SH-SY5Y (cell line): ENCODE measurements around the gene OPCML.

Source experiments
- GATA2 ChIP-seq: IDR thresholded peaks from 2 replicates; pipeline ENCODE4 v1.6.1; 2011; ENCODE audit warnings: mild to moderate bottlenecking, low read depth, low read length
- GATA3 ChIP-seq: IDR thresholded peaks from 2 replicates; pipeline ENCODE4 v1.6.1; 2011; ENCODE audit warnings: low read depth, mild to moderate bottlenecking, low read length, moderate library complexity

Gene OPCML

DNA sequence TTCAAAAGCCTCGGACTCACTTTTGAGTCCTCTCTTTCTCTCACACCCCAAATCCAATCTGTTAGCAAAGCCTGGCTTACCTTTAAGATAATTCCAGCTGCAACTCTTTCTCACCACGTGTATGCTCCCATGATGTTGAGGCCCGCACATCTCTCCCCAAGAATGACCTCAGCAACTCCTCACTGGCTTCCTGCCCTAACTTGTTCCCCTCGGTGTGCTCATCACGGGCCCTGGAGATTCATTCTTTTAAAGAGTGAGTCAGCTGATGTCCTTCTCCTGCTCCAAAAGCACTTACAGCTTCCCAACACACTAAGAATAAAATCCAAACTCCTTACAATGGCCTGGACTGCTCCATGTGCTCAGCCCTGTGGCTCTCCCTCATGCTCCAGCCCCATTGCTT lies 1041.3 kb downstream of the OPCML start:
- TF ChIP-seq GATA3 (no peak), GATA2 (no peak)

DNA sequence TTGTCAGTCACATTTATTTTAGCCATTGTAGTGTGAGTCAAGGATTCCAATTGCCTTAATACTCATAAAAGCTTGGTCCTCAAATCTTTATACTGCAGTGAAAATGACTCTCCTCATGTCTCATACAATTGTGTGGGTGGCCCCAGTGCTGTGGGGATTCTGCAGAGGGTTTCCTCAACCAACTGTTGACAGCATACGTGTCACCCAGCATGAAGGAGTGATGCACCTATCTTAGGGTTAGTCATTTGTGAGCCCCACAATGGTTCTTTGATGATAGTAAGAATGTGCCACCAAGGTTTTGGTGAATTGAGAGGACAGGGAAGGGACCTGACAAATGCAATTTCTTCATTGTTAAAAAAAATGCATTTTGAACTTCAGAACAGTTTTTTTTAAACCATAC lies 1046.2 kb downstream of the OPCML start:
- no peak for TF ChIP-seq GATA2
- TF ChIP-seq GATA3 = no peak

DNA sequence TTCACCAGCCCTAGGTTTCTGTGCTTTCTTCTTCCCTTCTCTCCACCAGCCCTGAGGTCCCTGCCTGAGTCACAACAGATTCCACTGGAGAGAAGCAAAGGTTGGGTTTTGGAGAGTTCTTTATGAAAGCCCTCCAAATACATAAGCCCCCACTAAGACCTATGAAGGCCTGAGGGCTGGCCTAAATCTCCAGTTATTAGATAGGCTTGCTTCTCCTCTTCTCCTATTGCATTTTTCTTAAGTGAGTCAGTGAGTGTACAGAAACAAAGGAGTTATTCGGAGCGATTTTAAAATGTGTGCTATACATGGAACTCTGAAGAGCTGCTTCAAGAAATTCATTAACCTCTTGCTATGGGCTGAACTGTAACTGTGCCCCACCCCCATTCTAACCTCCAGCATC lies 1057.3 kb downstream of the OPCML start:
- TF ChIP-seq GATA3 = no peak
- TF ChIP-seq GATA2 = no peak

DNA sequence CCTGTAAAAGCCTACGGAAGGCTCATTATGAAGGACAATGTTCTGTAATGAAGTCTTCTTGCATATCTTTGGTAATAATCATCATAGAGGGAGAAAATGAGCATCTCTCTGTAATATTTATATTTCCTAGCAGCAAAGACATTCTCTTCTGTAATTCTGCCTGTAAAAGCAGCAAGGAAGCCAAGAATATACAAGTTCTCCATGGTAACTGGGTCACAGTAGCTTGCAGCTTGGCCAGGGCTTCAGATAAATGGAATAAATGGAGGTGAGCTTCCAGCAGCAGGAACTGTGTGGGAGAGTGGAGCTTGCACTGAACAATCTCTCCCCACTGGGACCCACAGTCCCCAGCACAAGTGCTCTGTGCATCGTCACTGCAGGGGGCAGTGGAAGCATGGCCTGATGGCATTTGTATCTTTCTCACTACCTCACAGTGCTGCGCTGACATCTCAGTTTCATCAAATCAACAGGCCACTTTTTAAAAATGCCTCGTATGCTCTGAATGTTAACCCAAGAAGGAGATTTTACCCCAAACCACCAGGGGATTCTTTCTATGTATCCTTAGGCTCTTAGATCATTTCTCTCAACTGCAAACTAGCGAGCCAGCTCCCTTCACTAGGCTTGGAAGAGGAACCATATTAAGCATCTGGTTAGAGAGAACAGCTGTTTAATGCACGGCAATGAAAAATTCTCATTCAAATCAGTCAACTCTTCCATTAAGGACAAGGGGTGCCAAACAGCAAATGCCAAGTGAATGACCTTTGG lies 1059.7 kb downstream of the OPCML start:
- TF ChIP-seq GATA2 (no peak), GATA3 (no peak)

DNA sequence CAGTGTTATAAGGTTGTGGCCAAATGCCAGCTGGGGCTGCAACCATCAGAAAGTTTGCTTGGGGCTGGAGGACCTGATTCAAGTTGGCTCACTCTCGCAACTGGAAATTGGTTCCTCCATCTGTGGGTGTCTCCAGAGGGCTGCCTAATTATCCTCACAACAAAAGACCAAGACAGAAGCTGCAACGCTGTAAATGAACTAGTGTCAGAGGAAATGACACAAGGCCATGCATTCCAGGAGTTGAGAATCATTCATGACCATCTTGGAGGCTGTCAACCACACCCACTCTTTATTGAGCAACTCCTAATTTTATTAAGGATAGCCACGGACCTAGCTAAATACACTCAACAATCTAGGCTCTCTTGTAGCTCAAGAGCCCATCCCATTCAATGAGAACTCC lies 1060.8 kb downstream of the OPCML start:
- TF ChIP-seq GATA3 (no peak), GATA2 (no peak)

DNA sequence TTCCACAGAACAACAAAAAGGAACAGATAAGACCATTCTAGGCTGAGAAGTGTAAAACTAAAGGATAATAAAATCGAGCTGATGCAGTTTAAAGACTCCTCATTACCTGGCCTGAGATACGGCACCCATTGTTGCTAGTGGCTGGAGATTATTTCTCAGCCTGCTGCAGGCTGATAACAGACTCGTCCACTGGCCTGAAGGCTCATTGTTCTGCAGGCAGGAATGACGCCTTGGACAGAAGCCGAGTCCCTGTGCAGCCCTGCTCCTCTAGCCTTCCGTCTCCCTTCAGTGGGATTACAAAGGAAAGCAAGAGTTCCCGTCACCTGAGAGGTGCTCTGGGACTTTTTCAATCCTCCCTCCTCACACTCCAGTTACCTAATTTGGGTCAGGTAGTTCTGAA lies 1065.3 kb downstream of the OPCML start:
- TF ChIP-seq GATA3 (no peak), GATA2 (no peak)

DNA sequence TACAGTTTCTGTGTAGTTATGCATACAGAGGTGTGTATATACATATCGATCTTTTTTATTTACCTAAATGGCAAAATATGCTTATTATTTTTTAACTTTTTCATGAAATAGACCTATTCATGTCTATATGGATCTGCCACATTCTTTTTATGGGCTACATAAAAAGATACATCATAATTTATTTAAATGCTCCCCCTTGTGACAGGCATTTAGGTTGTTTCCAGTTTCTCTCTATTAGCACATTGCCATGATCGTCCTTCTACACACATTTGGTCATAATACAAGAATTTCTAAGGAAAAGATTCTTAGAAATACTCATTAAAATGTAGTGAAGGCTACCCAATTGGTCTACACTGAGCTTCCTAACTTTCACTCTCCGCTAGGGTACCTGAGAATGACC lies 1067.4 kb downstream of the OPCML start:
- TF ChIP-seq GATA2 = no peak
- no peak for TF ChIP-seq GATA3

DNA sequence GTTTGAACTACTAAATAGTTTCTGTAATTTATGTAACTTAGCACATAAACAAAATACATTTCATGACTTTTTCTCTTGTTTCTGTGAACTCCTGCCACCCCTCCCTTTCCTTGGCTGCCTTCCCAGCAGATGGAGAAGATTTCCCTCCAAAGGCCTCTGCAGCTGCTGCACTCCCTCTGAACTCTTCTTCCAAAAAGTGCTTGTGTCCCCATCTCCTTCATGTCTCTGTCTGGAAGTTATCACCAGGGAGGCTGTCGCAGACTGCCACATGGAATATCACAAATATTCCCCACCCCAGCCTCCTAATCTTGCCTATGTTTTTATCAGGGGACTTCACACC lies 1068.3 kb downstream of the OPCML start:
- TF ChIP-seq GATA2 (no peak), GATA3 (no peak)

DNA sequence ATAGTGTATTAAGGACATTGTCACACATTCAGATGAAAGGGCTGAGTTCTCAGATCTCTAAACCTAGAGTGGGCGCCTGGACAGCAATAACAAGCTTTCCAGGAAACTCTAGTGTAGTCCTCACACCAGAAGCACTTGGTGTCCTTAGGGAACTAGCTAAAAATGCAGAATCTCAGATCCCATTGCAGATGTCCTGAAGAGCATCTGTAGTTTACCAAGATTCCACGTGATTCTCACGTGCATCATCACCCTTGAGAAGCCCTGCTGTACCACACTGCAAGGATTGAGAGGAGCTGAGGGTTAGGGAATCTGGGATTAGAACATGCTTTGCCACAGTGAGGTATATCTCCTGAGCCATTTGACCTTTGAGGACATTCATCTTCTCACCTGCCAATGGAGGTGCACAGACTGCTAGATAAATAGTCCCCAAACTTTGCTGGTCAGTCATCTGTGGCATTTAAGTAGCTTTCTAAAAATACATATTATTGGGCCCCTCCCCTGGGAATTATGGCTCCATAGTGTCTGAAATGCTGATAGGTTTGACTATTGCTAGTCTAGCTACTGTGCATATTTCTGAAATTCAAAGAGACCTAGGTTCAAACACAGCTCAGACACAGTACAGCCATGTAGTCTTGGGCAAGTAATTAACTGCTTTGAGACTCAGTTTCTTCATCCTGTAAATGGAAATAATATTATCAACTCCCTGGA lies 1068.9 kb downstream of the OPCML start:
- TF ChIP-seq GATA3 (no peak), GATA2 (no peak)

DNA sequence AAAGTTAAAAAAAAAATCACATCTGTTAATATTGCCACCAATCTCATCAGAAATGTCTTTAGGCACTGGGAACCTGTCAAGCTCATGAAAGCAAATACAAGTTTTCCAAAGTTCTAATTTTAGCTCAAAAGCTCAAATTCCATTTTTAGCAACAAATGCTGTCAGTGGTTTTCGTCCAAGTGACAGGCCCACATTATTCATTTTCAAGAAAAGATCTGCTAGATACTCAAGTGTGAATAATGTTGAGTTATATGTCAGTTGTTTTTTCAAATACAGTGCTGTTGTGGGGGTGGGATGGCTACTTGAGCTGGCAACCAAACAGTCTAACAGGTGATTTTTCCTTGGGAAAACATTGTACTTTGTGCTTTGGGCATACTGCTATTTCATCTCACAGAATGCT lies 1072.6 kb downstream of the OPCML start:
- TF ChIP-seq GATA3 (no peak), GATA2 (no peak)

DNA sequence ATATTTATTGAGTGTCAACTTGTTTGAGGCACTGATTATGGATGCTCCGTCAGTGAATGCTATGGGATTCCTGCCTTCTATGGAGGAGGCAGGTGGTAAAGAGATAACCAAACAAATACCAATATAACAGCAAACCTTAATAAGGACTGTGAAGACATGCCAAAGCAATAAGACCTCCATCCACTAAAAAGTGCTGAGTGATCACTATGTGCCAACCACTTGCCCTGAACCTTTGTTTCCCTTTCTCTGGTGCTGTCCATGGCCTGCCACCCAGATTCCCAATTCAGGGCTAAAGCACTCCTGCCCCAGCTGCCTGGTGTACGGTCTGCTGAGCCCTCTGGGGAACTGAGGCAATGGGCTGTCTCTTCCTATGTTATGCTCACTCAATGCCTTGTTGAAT lies 1074.9 kb downstream of the OPCML start:
- TF ChIP-seq GATA3 (no peak), GATA2 (no peak)

DNA sequence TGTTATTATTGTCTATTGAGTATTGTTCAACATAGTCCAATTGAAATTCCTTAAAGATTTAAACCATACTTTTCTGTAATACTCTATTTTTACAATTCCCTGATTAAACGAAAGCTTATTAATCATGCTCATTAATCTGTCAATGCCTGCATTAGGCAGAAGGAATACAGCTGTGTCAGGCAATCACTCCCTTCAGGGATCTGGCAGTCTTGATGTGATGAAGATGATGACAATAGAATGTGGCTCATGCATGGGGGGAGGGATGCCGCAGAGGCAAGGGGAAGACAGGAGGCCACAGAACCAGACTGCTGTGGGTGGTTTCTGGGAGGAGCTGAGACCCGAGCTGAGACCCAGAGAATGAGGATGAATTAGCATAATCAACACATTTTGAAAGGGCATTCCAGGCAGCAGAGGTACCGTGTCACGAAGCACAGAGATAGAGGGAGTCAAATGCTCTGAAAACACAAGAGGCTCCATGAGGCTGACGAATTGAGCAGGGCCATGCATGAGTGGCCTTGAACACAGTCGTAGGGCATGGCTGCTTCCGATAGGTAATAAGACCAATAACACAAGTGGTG lies 1075.5 kb downstream of the OPCML start:
- no peak for TF ChIP-seq GATA2
- TF ChIP-seq GATA3 = no peak

DNA sequence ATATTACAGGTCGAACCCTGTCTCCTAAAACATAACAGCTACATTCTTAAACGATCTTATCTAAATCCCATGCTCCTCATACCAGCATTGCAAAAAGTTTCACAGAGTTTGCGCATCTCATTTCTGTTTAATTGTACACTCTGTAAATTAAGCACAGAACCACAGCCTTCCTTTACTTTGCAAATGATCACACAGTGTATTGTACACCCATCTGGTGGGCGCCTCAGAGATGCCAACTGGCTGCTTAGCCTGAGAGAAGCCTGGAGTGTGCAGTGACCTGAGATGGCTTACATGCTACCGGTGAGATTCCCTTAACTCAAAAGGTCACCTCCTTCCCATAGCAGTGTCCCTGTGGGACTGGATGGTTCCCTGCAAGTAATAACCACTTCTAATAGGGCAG lies 1077.3 kb downstream of the OPCML start:
- TF ChIP-seq GATA2 (no peak), GATA3 (no peak)

DNA sequence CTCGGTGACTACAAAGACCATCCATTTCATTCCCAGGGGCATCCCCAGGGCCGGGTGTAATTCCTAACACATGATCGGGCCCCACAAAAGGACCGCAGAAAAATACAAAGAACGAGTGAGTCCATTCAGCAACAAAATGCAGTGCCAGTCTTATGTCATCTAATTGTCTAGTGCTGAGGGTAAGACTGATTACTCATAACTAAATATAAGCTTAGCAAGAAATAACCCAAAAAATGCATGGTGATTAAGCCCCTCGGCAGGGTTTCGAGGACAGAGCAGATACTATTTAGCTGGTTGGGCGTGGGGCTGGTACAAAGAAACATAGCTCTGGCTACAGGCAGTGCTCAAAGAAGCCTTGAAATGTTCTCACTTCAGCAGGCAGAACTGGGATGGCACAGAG lies 1078.9 kb downstream of the OPCML start:
- TF ChIP-seq GATA3 = no peak
- no peak for TF ChIP-seq GATA2

DNA sequence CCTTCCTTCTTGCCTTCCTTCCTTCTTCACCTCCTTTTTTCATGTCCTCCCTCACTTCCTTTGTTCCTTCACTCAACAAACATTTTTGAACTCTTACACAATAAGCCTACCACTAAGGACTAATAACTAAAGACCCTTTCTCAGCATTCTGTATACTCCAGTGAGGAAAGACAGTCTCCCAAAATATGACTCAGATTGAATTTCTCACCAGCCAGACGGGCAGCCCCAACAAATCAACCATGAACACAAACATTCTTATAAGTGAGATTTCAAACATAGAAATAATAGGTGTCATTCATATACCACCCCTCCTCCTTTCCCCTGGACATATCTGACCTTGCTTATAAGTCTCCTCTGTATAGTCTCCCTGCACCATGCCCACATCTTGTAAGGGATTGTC lies 1079.7 kb downstream of the OPCML start:
- TF ChIP-seq GATA3 = no peak
- TF ChIP-seq GATA2 = no peak
